ENCODE results near the gene TAAR5. TPM values are rescaled to one million over a fixed set of nuclear protein-coding genes. Genes with fewer than 3 reads are reported as not detected.
"Not testable (repeated sequence)": the region's sequence is repeated elsewhere in the genome, so short reads cannot be mapped to it uniquely, and the experiment has no call there.

TAAR5 gene
- total RNA-seq, result not detected

DNA sequence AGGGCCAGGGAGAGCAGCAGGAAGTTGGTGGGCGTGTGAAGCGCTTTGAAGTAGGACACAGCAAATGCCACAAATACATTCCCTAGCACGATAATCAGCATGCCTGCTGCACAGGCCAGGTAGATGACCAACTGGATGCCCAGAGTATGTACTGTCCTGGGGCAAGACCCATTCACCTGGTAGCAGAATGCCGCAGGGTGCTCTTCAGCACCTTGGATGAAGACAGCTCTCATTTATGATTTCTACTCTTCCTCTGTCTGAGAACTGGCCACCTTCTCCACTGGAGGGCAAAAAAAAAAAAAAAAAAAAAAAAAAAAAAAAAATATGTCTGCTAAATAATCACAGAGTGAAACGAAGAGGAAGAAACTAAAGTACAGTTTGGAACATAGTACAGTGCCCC lies at the start of gene TAAR5:
TAAR5 (minus strand) TSS at position 288 of the 400 bp plus-strand sequence; CDS start at position 233, 55 bp downstream.
- Histone ChIP-seq H3K4me1 (no peaks in the 10 kb centered on the region), H3K4me3 (no peak within 1 kb of the TSS), H3K9me3 (no peaks in the 10 kb centered on the region), H3K27me3 (no peaks in the 10 kb centered on the region), H3K36me3 (no peaks in the 10 kb centered on the region), H3K27ac (no peak within 1 kb of the TSS)
- intact Hi-C loops (cut with DNase I; ENCODE audit: low total_unique reads), result no loop called here
- TF ChIP-seq POLR2AphosphoS5 (IDR thresholded peaks at IDR 0.05) (no peak), POLR2A (IDR thresholded peaks at IDR 0.05) (no peak), CTCF (IDR thresholded peaks at IDR 0.05) (no peak)
- DNase-seq (ENCODE audit: low spot score in 2 of 2), result no peak

DNA sequence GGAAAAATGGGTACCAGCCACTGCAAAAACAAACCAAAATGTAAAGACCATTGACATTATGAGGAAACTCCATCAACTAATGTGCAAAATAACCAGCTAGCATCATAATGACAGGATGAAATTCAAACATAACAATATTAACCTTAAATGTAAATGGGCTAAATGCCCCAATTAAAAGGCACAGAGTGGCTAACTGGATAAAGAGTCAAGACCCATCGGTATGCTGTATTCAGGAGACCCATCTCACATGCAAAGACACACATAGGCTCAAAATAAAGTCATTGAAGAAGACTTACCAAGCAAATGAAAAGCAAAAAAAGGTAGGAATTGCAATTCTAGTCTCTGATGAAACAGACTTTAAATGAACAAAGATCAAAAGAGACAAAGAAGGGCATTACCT lies 47.6 kb upstream of the TAAR5 start:
- H3K4me1 ChIP-seq; H3K36me3 ChIP-seq; H3K4me3 ChIP-seq; H3K27ac ChIP-seq; intact Hi-C loops (cut with DNase I; ENCODE audit: low total_unique reads); H3K27me3 ChIP-seq; DNase-seq (ENCODE audit: low spot score in 2 of 2); H3K9me3 ChIP-seq: not testable (repeated sequence)

GRCh38 chr6:132635906-132636305 lies 46.4 kb upstream of the TAAR5 start:
- DNase-seq (ENCODE audit: low spot score in 2 of 2); H3K27me3 ChIP-seq; intact Hi-C loops (cut with DNase I; ENCODE audit: low total_unique reads); H3K4me3 ChIP-seq; H3K9me3 ChIP-seq; H3K4me1 ChIP-seq; H3K36me3 ChIP-seq; H3K27ac ChIP-seq: not testable (repeated sequence)

DNA sequence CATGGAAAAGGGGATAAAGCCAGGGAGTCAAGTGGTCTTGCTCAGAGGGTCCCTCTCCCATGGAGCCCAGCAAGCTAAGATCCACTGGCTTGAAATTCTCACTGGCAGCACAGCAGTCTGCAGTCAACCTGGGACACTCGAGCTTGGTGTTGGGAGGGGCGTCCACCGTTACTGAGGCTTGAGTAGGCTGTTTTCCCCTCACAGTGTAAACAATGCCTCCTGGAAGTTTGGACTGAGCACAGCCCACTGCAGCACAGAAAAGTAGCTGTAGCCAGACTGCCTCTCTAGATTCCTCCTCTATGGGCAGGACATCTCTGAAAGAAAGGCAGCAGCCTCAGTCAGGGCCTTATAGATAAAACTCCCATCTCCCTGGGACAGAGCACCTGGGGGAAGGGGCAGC lies 45.7 kb upstream of the TAAR5 start:
- H3K9me3 ChIP-seq; H3K4me1 ChIP-seq; H3K27me3 ChIP-seq; H3K4me3 ChIP-seq; H3K36me3 ChIP-seq; DNase-seq (ENCODE audit: low spot score in 2 of 2); H3K27ac ChIP-seq; intact Hi-C loops (cut with DNase I; ENCODE audit: low total_unique reads): not testable (repeated sequence)

DNA sequence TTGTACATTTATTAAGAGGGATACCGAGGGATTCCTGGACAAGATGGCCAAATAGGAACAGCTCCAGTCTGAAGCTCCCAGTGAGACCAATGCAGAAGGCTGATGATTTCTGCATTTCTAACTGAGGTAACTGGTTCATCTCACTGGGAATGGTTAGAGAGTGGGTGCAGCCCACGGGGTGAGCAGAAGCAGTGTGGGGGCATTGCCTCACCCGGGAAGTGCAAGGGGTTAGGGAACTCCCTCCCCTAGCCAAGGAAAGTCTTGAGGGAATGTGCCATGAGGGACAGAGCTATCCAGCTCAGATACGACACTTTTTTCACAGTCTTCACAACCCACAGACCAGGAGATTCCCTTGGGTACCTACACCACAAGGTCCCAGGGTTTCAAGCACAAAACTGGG lies 45.3 kb upstream of the TAAR5 start:
- Histone ChIP-seq H3K4me3 (no peak overlapping the region), H3K27me3 (no peaks in the 10 kb centered on the region), H3K9me3 (no peaks in the 10 kb centered on the region), H3K4me1 (no peaks in the 10 kb centered on the region), H3K36me3 (no peaks in the 10 kb centered on the region), H3K27ac (no peak overlapping the region)
- DNase-seq (ENCODE audit: low spot score in 2 of 2), result no peak
- TF ChIP-seq POLR2AphosphoS5 (IDR thresholded peaks at IDR 0.05) (no peak), POLR2A (IDR thresholded peaks at IDR 0.05) (no peak), CTCF (IDR thresholded peaks at IDR 0.05) (no peak)
- intact Hi-C loops (cut with DNase I; ENCODE audit: low total_unique reads), result no loop called here

DNA sequence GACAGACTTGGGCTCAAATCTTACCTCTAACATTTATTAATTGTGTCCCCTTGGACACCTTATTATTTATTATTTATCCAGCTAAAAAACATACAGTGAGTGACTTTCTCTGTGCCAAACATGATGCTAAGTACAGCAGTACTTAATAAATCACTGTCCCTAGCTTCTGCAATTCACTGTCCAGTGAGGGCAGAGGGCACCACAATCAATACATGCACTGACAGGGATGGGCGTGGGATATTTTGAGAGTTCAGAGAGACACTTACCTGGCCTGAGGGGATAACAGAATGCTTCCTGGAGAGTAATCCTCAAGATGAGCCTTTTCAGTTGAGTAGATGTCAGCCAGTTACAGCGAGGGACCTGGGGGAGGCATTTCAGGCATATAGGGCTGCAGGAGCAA lies 43.8 kb upstream of the TAAR5 start:
- Histone ChIP-seq H3K36me3 (no peaks in the 10 kb centered on the region), H3K4me1 (no peaks in the 10 kb centered on the region), H3K4me3 (no peak overlapping the region), H3K27me3 (no peaks in the 10 kb centered on the region), H3K9me3 (peaks cover 0 to 1% of the 10 kb centered on the region in 2 donors), H3K27ac (no peak overlapping the region)
- TF ChIP-seq CTCF (IDR thresholded peaks at IDR 0.05) (no peak), POLR2AphosphoS5 (IDR thresholded peaks at IDR 0.05) (no peak), POLR2A (IDR thresholded peaks at IDR 0.05) (no peak)
- intact Hi-C loops (cut with DNase I; ENCODE audit: low total_unique reads), result no loop called here
- DNase-seq (ENCODE audit: low spot score in 2 of 2), result no peak

- Histone ChIP-seq H3K4me1 (no peaks in the 10 kb centered on the region), H3K27ac (no peak within 1 kb of the TSS), H3K9me3 (peaks cover 0 to 10% of the 10 kb centered on the region in 2 donors), H3K27me3 (no peaks in the 10 kb centered on the region), H3K36me3 (no peaks in the 10 kb centered on the region), H3K4me3 (no peak within 1 kb of the TSS)
- intact Hi-C loops (cut with DNase I; ENCODE audit: low total_unique reads), result no loop called here
- TF ChIP-seq POLR2A (IDR thresholded peaks at IDR 0.05) (no peak), CTCF (IDR thresholded peaks at IDR 0.05) (no peak), POLR2AphosphoS5 (IDR thresholded peaks at IDR 0.05) (no peak)
- DNase-seq (ENCODE audit: low spot score in 2 of 2), result no peak
Measured at GRCh38 chr6:132624175-132624574, 34.6 kb upstream of the TAAR5 start, which contains the start of gene TAAR2. TAAR2 (minus strand) TSS chr6:132624275; CDS start chr6:132624275, 0 bp downstream.

All from breast epithelium (tissue), 4 donors.